CD4-positive, alpha-beta memory T cell (primary cell): Measurements from ENCODE around the gene EIF1B. TPM values are rescaled to one million over a fixed set of nuclear protein-coding genes. Genes with fewer than 3 reads are reported as not detected.

Source experiments
- CTCF ChIA-PET: fragments of 350-600 bp; sonication (Branson Sonifier 250); formaldehyde crosslinking; loops from one replicate; lab custom pipeline; 2021; ENCODE audit warnings: inconsistent platforms; ENCODE audit not compliant: partially characterized antibody; lab: Charles Lee
- POLR2A ChIA-PET: fragments of 350-600 bp; sonication (Branson Sonifier 250); formaldehyde crosslinking; loops from one replicate; lab custom pipeline; 2021; ENCODE audit not compliant: partially characterized antibody; lab: Charles Lee
- DNase-seq, 5 donors: peaks; one replicate each; pipeline versions ENCODE4 v3.0.0 to v3.0.0-alpha.2; 2020 to 2022; ENCODE audit warnings: mixed read lengths in 1 of 5
- H3K27ac ChIP-seq: one replicate; pipeline ENCODE4 v1.7.0; 2013; ENCODE audit warnings: low read depth, low read length
- H3K27me3 ChIP-seq: 2 replicates; pipeline ENCODE4 v1.7.0; 2013; ENCODE audit warnings: mild to moderate bottlenecking, low read length, moderate library complexity; ENCODE audit not compliant: insufficient read depth
- H3K36me3 ChIP-seq: 2 replicates; pipeline ENCODE4 v1.7.0; 2013; ENCODE audit warnings: mild to moderate bottlenecking, low read length, moderate library complexity; ENCODE audit not compliant: insufficient read depth
- H3K4me1 ChIP-seq: 2 replicates; pipeline ENCODE4 v1.7.0; 2013; ENCODE audit warnings: mild to moderate bottlenecking, low read length, moderate library complexity; ENCODE audit not compliant: insufficient read depth
- H3K4me3 ChIP-seq, 2 donors: one replicate each; pipeline ENCODE4 v1.7.0; 2013; ENCODE audit warnings: low read length in 2 of 2, mild to moderate bottlenecking in 1 of 2
- H3K9me3 ChIP-seq, 2 donors: one replicate each; pipeline ENCODE4 v1.7.0; 2013; ENCODE audit warnings: low read length in 2 of 2, control low read depth in 1 of 2; ENCODE audit not compliant: control insufficient read depth in 1 of 2
- H3K27ac Mint-ChIP-seq, 7 donors: one replicate each; pipeline ENCODE4 v1.8.0; 2020 to 2021; ENCODE audit warnings: mixed read lengths in 7 of 7, mild to moderate bottlenecking in 6 of 7, inconsistent platforms in 3 of 7, moderate library complexity in 3 of 7
- H3K27me3 Mint-ChIP-seq, 2 donors: one replicate each; pipeline ENCODE4 v1.8.0; 2020 to 2021; ENCODE audit warnings: mixed read lengths in 2 of 2
- H3K36me3 Mint-ChIP-seq, 2 donors: one replicate each; pipeline ENCODE4 v1.8.0; 2020 to 2021; ENCODE audit warnings: mixed read lengths in 2 of 2, inconsistent platforms in 1 of 2, mild to moderate bottlenecking in 1 of 2
- H3K4me1 Mint-ChIP-seq, 4 donors: one replicate each; pipeline ENCODE4 v1.8.0; 2020 to 2021; ENCODE audit warnings: mixed read lengths in 4 of 4, mild to moderate bottlenecking in 1 of 4
- H3K4me3 Mint-ChIP-seq, 8 donors: one replicate each; pipeline ENCODE4 v1.8.0; 2020 to 2021; ENCODE audit warnings: mixed read lengths in 8 of 8, mild to moderate bottlenecking in 7 of 8, moderate library complexity in 6 of 8, inconsistent platforms in 3 of 8
- H3K9me3 Mint-ChIP-seq, 8 donors: one replicate each; pipeline ENCODE4 v1.8.0; 2020 to 2021; ENCODE audit warnings: mixed read lengths in 8 of 8, mild to moderate bottlenecking in 5 of 8, inconsistent platforms in 3 of 8, moderate library complexity in 1 of 8
- intact Hi-C: fragments of 100-400 bp; cut with micrococcal nuclease; formaldehyde crosslinking; loops from one replicate; pipeline ENCODE4 v1.15.1; 2023
- polyA plus RNA-seq, 2 donors: library from polyadenylated mRNA; unstranded; fragments of 300-500 nt; fragmentation: Illumina TruSeq; gene quantifications; one replicate each; pipeline ENCODE4 v1.2.3, GENCODE V29; 2021
- total RNA-seq, 2 experiments: library from RNA; stranded (reverse); gene quantifications; one replicate each; pipeline ENCODE4 v1.2.3, GENCODE V29; 2021

Gene EIF1B
- total RNA-seq (10 to 100 TPM; 61.2 TPM), polyA plus RNA-seq (10 to 100 TPM; 36.5 to 59.1 TPM)

DNA sequence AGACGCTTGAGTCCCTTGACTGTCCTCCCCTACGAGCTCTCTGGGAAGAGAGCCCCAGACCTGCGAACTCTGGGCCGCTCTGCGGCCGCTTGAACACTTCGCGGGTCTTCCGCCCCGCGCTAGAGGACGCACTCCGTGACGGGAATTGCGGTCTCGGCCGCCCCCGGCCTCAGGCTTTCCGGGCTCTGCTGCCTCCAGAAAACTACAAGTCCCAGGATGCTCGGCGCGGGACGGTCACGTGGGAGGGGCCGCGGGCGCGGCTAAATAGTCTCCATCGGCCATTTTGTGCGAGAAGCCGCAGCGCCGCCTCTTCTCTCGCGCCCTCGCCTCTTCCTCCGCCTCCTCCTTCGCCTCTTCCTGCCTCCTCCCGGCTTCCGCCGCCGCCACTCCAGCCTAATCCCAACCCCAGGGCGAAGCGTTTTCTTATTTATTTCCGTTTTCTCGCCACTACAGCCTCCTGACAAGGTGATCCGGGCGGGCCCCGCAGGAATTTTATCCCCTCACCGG is at the start of gene EIF1B:
TSS of gene EIF1B (plus strand) at position 290 of the 507 bp plus-strand sequence. CDS start 235 bp downstream, outside the sequence.
- Mint-ChIP-seq H3K36me3 (peaks cover 11 to 44% of the 10 kb centered on the region in 2 donors), H3K27ac (peak within 1 kb of the TSS; percentile 99 to 100 (median 100)), H3K4me3 (peak within 1 kb of the TSS; percentile 98 to 100 (median 100)), H3K9me3 (no peaks in the 10 kb centered on the region), H3K4me1 (peaks cover 13 to 48% (median 25%) of the 10 kb centered on the region in 4 donors), H3K27me3 (no peaks in the 10 kb centered on the region)
- peaks cover 31% of the 10 kb centered on the region for H3K36me3 ChIP-seq
- peak within 1 kb of the TSS; percentile 68 to 77 for H3K4me3 ChIP-seq
- CTCF ChIA-PET, result interaction anchor here (1.1 to 3.9 kb wide), 12 partner anchors 8 to 1882 kb away, joined by 4 to 35 read pairs (median 6); partner anchors contain the start of gene ZNF620
- peak within 1 kb of the TSS; percentile 95 for H3K27ac ChIP-seq
- H3K9me3 ChIP-seq, result no peaks in the 10 kb centered on the region
- intact Hi-C loops, result loop anchor here (1.0 to 2.0 kb wide), 8 partner anchors 144 to 1653 kb away; partner anchors contain the start of genes CTNNB1, RPL14, RPSA and SCN11A
- POLR2A ChIA-PET, result interaction anchor here (1.0 to 3.6 kb wide), 11 partner anchors 9 to 1653 kb away, joined by 3 to 17 read pairs (median 5); partner anchors contain the start of genes CTNNB1, RPL14, ULK4 and ZNF619
- H3K4me1 ChIP-seq, result peaks cover 32% of the 10 kb centered on the region
- peak; percentile 96 to 99 (median 98) for DNase-seq
- H3K27me3 ChIP-seq, result no peaks in the 10 kb centered on the region

- CTCF ChIA-PET, result no interaction called here
- Histone ChIP-seq H3K9me3 (no peaks in the 10 kb centered on the region), H3K4me3 (no peak overlapping the region), H3K4me1 (no peaks in the 10 kb centered on the region), H3K27ac (no peak overlapping the region), H3K27me3 (no peaks in the 10 kb centered on the region), H3K36me3 (no peaks in the 10 kb centered on the region)
- no peaks in the 10 kb centered on the region for H3K4me1 Mint-ChIP-seq
- intact Hi-C loops, result no loop called here
- H3K27ac Mint-ChIP-seq, result no peak overlapping the region
- POLR2A ChIA-PET, result no interaction called here
- no peak for DNase-seq
- H3K9me3 Mint-ChIP-seq, result no peaks in the 10 kb centered on the region
- no peaks in the 10 kb centered on the region for H3K36me3 Mint-ChIP-seq
- H3K27me3 Mint-ChIP-seq, result no peaks in the 10 kb centered on the region
- H3K4me3 Mint-ChIP-seq, result peak overlapping the region in 1 of 8 donors; percentile 41
Measured at GRCh38 chr3:40262331-40262730, 47.2 kb upstream of the EIF1B start.

DNA sequence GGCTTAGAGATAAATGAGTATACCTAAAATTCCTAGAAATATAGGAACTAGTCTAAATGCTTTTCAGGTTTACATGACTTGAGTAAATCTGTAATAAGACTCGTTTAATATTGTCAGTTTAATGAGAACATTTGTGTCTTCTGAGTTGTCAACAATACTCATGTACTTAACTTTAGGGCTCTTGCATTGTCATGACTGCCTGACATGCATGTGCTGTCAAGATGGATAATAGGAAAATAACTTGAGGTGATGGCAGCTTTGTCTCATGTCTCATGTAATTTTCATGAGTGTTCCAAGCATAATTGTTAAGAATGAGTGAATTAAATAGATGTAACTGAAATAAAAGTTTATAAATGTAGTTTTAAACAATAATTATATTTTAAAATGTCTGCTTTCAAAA is 45.1 kb upstream of the EIF1B start:
- H3K4me3 ChIP-seq, result no peak overlapping the region
- H3K27me3 ChIP-seq, result no peaks in the 10 kb centered on the region
- H3K4me1 Mint-ChIP-seq, result no peaks in the 10 kb centered on the region
- no peak for DNase-seq
- intact Hi-C loops, result no loop called here
- no peaks in the 10 kb centered on the region for H3K4me1 ChIP-seq
- no peaks in the 10 kb centered on the region for H3K36me3 ChIP-seq
- H3K4me3 Mint-ChIP-seq, result no peak overlapping the region
- no peaks in the 10 kb centered on the region for H3K27me3 Mint-ChIP-seq
- no peak overlapping the region for H3K27ac Mint-ChIP-seq
- H3K36me3 Mint-ChIP-seq, result peaks cover under 1 to 2% of the 10 kb centered on the region in 2 donors
- H3K9me3 Mint-ChIP-seq, result no peaks in the 10 kb centered on the region
- no peaks in the 10 kb centered on the region for H3K9me3 ChIP-seq
- ChIA-PET CTCF (no interaction called here), POLR2A (no interaction called here)
- no peak overlapping the region for H3K27ac ChIP-seq

DNA sequence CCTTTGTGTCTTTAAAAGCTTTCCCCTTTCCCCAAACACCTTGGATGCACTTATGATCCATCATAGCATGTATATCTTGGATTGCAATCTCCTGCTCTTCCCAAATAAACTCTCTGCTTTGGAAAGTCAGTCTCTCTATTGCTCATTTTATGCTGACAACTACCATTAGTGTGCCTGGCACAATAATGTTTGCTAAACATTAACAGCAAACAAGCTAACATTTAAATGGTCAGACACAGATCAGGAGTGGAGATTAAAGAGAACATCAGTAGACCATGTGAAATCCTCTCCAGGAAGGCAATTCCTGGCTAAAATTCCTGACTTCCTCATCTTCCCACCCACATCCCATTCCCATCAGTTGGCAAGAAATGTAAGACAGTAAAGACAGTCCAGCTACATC is 44.3 kb upstream of the EIF1B start:
- CTCF ChIA-PET, result no interaction called here
- POLR2A ChIA-PET, result no interaction called here
- no peaks in the 10 kb centered on the region for H3K27me3 Mint-ChIP-seq
- no peak overlapping the region for H3K4me3 ChIP-seq
- DNase-seq, result no peak
- no peak overlapping the region for H3K27ac ChIP-seq
- no peaks in the 10 kb centered on the region for H3K36me3 ChIP-seq
- no peak overlapping the region for H3K4me3 Mint-ChIP-seq
- intact Hi-C loops, result no loop called here
- H3K36me3 Mint-ChIP-seq, result peaks cover 2 to 7% of the 10 kb centered on the region in 2 donors
- H3K27ac Mint-ChIP-seq, result peak overlapping the region in 1 of 7 donors; percentile 2
- H3K4me1 ChIP-seq, result no peaks in the 10 kb centered on the region
- no peaks in the 10 kb centered on the region for H3K9me3 ChIP-seq
- peaks cover 0 to 2% (median 0%) of the 10 kb centered on the region in 4 donors for H3K4me1 Mint-ChIP-seq
- H3K27me3 ChIP-seq, result no peaks in the 10 kb centered on the region
- peaks cover 0 to 2% (median 0%) of the 10 kb centered on the region in 8 donors for H3K9me3 Mint-ChIP-seq

DNA sequence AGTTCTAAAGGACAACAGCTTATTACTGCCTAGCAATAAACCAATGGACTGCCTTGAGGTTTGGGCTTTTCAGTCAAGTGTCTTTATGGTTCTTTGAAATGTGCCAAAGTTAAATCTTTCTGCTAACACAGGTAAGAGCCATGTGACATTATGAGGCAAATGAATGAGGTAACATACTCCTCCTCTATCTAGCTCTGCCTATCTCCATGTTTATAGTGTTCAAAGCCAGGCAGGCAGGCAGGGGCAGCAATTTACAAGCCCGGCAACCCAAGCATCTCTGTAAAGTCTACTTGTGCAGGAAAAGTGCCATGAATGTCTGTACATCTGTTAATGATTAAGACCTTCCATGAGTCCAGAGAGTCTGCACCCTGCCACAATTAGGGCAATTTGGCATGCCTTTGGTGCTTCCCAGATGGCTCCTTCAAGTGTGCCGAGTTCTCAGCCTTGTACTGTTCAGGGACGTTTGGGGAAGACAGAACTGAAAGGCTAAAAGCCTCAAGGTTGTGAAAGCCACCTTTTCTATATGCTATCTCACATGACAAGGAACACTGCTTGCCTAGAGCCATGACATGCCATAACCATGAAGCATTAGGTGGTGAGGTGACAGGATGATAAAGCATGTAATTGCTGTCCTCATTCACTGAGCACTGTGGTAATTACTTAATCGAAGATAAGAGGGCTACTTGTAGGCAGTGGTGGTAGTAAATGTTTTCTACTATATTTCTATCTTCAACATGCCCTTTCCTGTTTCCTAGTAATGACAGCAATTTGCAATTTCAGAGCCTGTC is 41.4 kb upstream of the EIF1B start:
- H3K27ac ChIP-seq, result no peak overlapping the region
- intact Hi-C loops, result no loop called here
- Mint-ChIP-seq H3K4me1 (peaks cover 0 to 4% (median 0%) of the 10 kb centered on the region in 4 donors), H3K4me3 (no peak overlapping the region), H3K9me3 (peaks cover 0 to 5% (median 0%) of the 10 kb centered on the region in 8 donors), H3K27me3 (no peaks in the 10 kb centered on the region), H3K27ac (no peak overlapping the region), H3K36me3 (peaks cover 4 to 15% of the 10 kb centered on the region in 2 donors)
- no peaks in the 10 kb centered on the region for H3K27me3 ChIP-seq
- DNase-seq, result no peak
- H3K4me3 ChIP-seq, result no peak overlapping the region
- H3K36me3 ChIP-seq, result no peaks in the 10 kb centered on the region
- no peaks in the 10 kb centered on the region for H3K4me1 ChIP-seq
- ChIA-PET POLR2A (no interaction called here), CTCF (no interaction called here)
- H3K9me3 ChIP-seq, result no peaks in the 10 kb centered on the region

GRCh38 chr3:40268802-40269524 is 40.5 kb upstream of the EIF1B start:
- Mint-ChIP-seq H3K9me3 (peaks cover 0 to 5% (median 0%) of the 10 kb centered on the region in 8 donors), H3K36me3 (peaks cover 4 to 15% of the 10 kb centered on the region in 2 donors), H3K27me3 (no peaks in the 10 kb centered on the region), H3K4me3 (no peak overlapping the region), H3K27ac (no peak overlapping the region), H3K4me1 (peaks cover 0 to 4% (median 0%) of the 10 kb centered on the region in 4 donors)
- Histone ChIP-seq H3K27me3 (no peaks in the 10 kb centered on the region), H3K27ac (no peak overlapping the region), H3K4me1 (no peaks in the 10 kb centered on the region), H3K36me3 (no peaks in the 10 kb centered on the region), H3K9me3 (no peaks in the 10 kb centered on the region), H3K4me3 (no peak overlapping the region)
- POLR2A ChIA-PET, result no interaction called here
- CTCF ChIA-PET, result no interaction called here
- DNase-seq, result no peak
- intact Hi-C loops, result no loop called here

DNA sequence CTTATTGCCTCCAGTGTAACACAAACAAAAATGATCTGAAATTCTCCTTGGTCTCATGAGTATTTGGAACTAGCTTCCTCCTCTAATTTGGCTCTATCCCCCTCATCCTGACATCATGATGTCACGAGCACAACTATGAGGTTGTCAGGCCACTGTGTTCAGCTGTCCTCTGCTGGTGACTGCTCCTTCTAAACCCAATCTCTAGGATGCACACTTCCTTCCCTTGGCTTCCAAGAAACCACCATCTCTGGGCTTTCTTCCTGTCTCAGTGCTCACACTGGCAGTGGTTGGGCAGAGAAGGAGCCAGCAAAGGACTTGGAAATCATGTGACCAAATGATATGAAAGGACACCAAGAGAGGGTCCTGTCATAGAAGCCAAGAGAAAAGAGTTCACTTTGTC is 30.7 kb upstream of the EIF1B start:
- no peaks in the 10 kb centered on the region for H3K4me1 ChIP-seq
- Mint-ChIP-seq H3K4me1 (no peaks in the 10 kb centered on the region), H3K27me3 (peaks cover 0 to 2% of the 10 kb centered on the region in 2 donors), H3K9me3 (peaks cover 0 to 7% (median 1%) of the 10 kb centered on the region in 8 donors), H3K4me3 (no peak overlapping the region), H3K27ac (peak overlapping the region in 1 of 7 donors; percentile 12), H3K36me3 (no peaks in the 10 kb centered on the region)
- H3K27me3 ChIP-seq, result no peaks in the 10 kb centered on the region
- H3K4me3 ChIP-seq, result no peak overlapping the region
- H3K9me3 ChIP-seq, result no peaks in the 10 kb centered on the region
- no peaks in the 10 kb centered on the region for H3K36me3 ChIP-seq
- POLR2A ChIA-PET, result no interaction called here
- intact Hi-C loops, result no loop called here
- no peak for DNase-seq
- CTCF ChIA-PET, result no interaction called here
- H3K27ac ChIP-seq, result no peak overlapping the region
